ENCODE results near the gene PNLIPRP2. TPM values are rescaled to one million over a fixed set of nuclear protein-coding genes. Genes with fewer than 3 reads are reported as not detected.

PNLIPRP2 gene
- total RNA-seq, 4 donors from 2014 or later, result not detected

GRCh38 chr10:116671274-116671926, 50.6 kb downstream of the PNLIPRP2 start:
- 55 to 63% methylated on average over 4 to 5 of the region's 5 CpGs for WGBS, 2 donors (ENCODE audit: low coverage in 1 of 2)
- TF ChIP-seq POLR2AphosphoS5 (IDR thresholded peaks at IDR 0.05) (no peak), CTCF (IDR thresholded peaks at IDR 0.05) (no peak), POLR2A (IDR thresholded peaks at IDR 0.05) (no peak), EP300 (IDR thresholded peaks at IDR 0.05) (no peak)
- H3K4me1 ChIP-seq, result peaks cover 0 to 15% (median 6%) of the 10 kb centered on the region in 3 donors
- H3K27ac ChIP-seq, result no peak overlapping the region
- H3K36me3 ChIP-seq, result peaks cover 0 to 46% of the 10 kb centered on the region in 2 donors
- peaks cover 16% of the 10 kb centered on the region for H3K27me3 ChIP-seq
- ATAC-seq, result no peak
- no peak overlapping the region for H3K4me3 ChIP-seq
- no peaks in the 10 kb centered on the region for H3K9me3 ChIP-seq

- Histone ChIP-seq H3K27ac (no peak overlapping the region), H3K9me3 (no peaks in the 10 kb centered on the region), H3K4me3 (no peak overlapping the region), H3K36me3 (peaks cover 0 to 58% of the 10 kb centered on the region in 2 donors), H3K4me1 (peaks cover 0 to 12% (median 6%) of the 10 kb centered on the region in 3 donors), H3K27me3 (peaks cover 16% of the 10 kb centered on the region)
- 94 to 100% methylated on average over 3 to 5 of the region's 5 CpGs for WGBS, 2 donors (ENCODE audit: low coverage in 1 of 2)
- ATAC-seq, result no peak
- TF ChIP-seq POLR2A (IDR thresholded peaks at IDR 0.05) (no peak), EP300 (IDR thresholded peaks at IDR 0.05) (no peak), POLR2AphosphoS5 (IDR thresholded peaks at IDR 0.05) (no peak)
Measured at GRCh38 chr10:116672891-116673290, 52.1 kb downstream of the PNLIPRP2 start.

GRCh38 chr10:116673866-116674265, 53.1 kb downstream of the PNLIPRP2 start:
- H3K4me1 ChIP-seq, result peaks cover 0 to 12% (median 6%) of the 10 kb centered on the region in 3 donors
- ATAC-seq, result no peak
- H3K27me3 ChIP-seq, result peaks cover 16% of the 10 kb centered on the region
- WGBS, 2 donors (ENCODE audit: low coverage in 1 of 2), result 67 to 70% methylated on average over 1 to 2 of the region's 2 CpGs
- H3K36me3 ChIP-seq, result peaks cover 0 to 58% of the 10 kb centered on the region in 2 donors
- no peak overlapping the region for H3K27ac ChIP-seq
- TF ChIP-seq CTCF (IDR thresholded peaks at IDR 0.05) (no peak), POLR2AphosphoS5 (IDR thresholded peaks at IDR 0.05) (no peak), POLR2A (IDR thresholded peaks at IDR 0.05) (no peak), EP300 (IDR thresholded peaks at IDR 0.05) (no peak)
- H3K4me3 ChIP-seq, result no peak overlapping the region
- H3K9me3 ChIP-seq, result no peaks in the 10 kb centered on the region

GRCh38 chr10:116674901-116675423, 54.2 kb downstream of the PNLIPRP2 start:
- H3K9me3 ChIP-seq, result no peaks in the 10 kb centered on the region
- peaks cover 6% of the 10 kb centered on the region for H3K27me3 ChIP-seq
- peaks cover 0 to 8% (median 4%) of the 10 kb centered on the region in 3 donors for H3K4me1 ChIP-seq
- no peak for ATAC-seq
- H3K36me3 ChIP-seq, result peaks cover 0 to 68% of the 10 kb centered on the region in 2 donors
- WGBS, 2 donors (ENCODE audit: low coverage in 1 of 2), result 95% methylated on average over 3 of the region's 32 CpGs; no CpG with 5 or more reads in 1 of the 2 donors
- H3K4me3 ChIP-seq, result no peak overlapping the region
- TF ChIP-seq POLR2A (IDR thresholded peaks at IDR 0.05) (no peak), POLR2AphosphoS5 (IDR thresholded peaks at IDR 0.05) (no peak), EP300 (IDR thresholded peaks at IDR 0.05) (no peak), CTCF (IDR thresholded peaks at IDR 0.05) (no peak)
- H3K27ac ChIP-seq, result no peak overlapping the region

GRCh38 chr10:116676118-116676517, 55.4 kb downstream of the PNLIPRP2 start:
- Histone ChIP-seq H3K4me1 (no peaks in the 10 kb centered on the region), H3K4me3 (no peak overlapping the region), H3K9me3 (no peaks in the 10 kb centered on the region), H3K27me3 (no peaks in the 10 kb centered on the region), H3K36me3 (peaks cover 0 to 79% of the 10 kb centered on the region in 2 donors), H3K27ac (no peak overlapping the region)
- ATAC-seq, result no peak
- no peak for TF ChIP-seq POLR2A (IDR thresholded peaks at IDR 0.05)
- TF ChIP-seq POLR2AphosphoS5 (IDR thresholded peaks at IDR 0.05), result no peak
- no peak for TF ChIP-seq CTCF (IDR thresholded peaks at IDR 0.05)
- TF ChIP-seq EP300 (IDR thresholded peaks at IDR 0.05), result no peak
- WGBS, 2 donors (ENCODE audit: low coverage in 1 of 2), result 100% methylated on average over 2 of the region's 11 CpGs; no CpG with 5 or more reads in 1 of the 2 donors

All from gastroesophageal sphincter (tissue), 4 donors.